Tibial artery (tissue), 4 donors: ENCODE data around the gene DDX1.

Experiments
- DNase-seq, 2 donors: peaks; one replicate each; pipeline ENCODE4 v3.0.0-alpha.2; 2019
- H3K27ac ChIP-seq, 2 donors: fragments of 200-600 bp; sonication (generic) in 1 of 2; 1 replicate in 1 of 2; 2 replicates in 1 of 2; pipeline ENCODE4 v1.5.1; 2018 to 2019; ENCODE audit warnings: mild to moderate bottlenecking in 1 of 2
- H3K27me3 ChIP-seq, 2 donors: fragments of 200-600 bp; sonication (generic) in 1 of 2; one replicate each; pipeline versions ENCODE4 v1.5.1 to v1.6.0; 2016 to 2019
- H3K36me3 ChIP-seq, 3 donors: fragments of 200-600 bp; sonication (generic) in 2 of 3; one replicate each; pipeline ENCODE4 v1.5.1; 2016 to 2019; ENCODE audit warnings: mild to moderate bottlenecking in 2 of 3
- H3K4me1 ChIP-seq, 4 donors: fragments of 200-600 bp; sonication (generic) in 2 of 4; 1 replicate in 3 of 4; 2 replicates in 1 of 4; pipeline ENCODE4 v1.5.1; 2016 to 2019
- H3K4me3 ChIP-seq, 2 donors: fragments of 200-600 bp; sonication (generic) in 1 of 2; 1 replicate in 1 of 2; 2 replicates in 1 of 2; pipeline ENCODE4 v1.5.1; 2018 to 2019; ENCODE audit warnings: mild to moderate bottlenecking in 2 of 2
- H3K9me3 ChIP-seq, 3 donors: fragments of 200-600 bp; sonication (generic) in 1 of 3; one replicate each; pipeline ENCODE4 v1.5.1; 2016 to 2019
- intact Hi-C: fragments of 100-400 bp; cut with DNase I; formaldehyde crosslinking; loops from one replicate; pipeline ENCODE4 v1.15.0; 2023; ENCODE audit warnings: low total_unique reads
- TF ChIP-seq, protein P1 (sequence below), 2 experiments: fragments of 200-600 bp in 1 of 2; fragments of 450-650 bp in 1 of 2; IDR thresholded peaks; one replicate each; pipeline ENCODE4 v1.5.1; 2017 to 2019; ENCODE audit warnings: antibody characterized with exemption in 2 of 2, mild to moderate bottlenecking in 1 of 2, moderate library complexity in 1 of 2

The DDX1 gene

DNA sequence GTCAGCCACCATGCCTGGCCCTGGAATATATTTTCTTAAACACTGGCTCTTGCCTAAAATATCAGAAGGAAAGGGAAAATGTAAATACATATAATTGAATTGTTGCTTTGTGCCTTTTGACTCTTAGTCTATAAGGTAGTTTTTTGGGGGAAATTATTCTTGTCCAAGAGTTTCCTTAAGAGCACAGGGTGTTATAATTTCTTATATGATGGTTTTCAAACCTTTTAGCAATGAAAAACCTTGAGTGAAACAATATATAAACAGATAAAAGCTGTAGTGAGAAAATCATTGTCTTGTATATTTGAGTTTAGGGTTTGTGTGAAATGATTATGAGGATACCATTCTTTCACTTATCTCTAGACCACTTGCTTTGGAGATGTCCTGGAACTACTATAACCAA lies 40.2 kb downstream of the DDX1 start:
- no peak for DNase-seq
- intact Hi-C loops: no loop called here
- Histone ChIP-seq H3K4me1 (peaks cover 0 to 42% (median 7%) of the 10 kb centered on the region in 4 donors), H3K9me3 (no peaks in the 10 kb centered on the region), H3K36me3 (peaks cover 35 to 69% (median 40%) of the 10 kb centered on the region in 3 donors), H3K4me3 (no peak overlapping the region), H3K27ac (peak overlapping the region in 1 of 2 donors; percentile 36), H3K27me3 (no peaks in the 10 kb centered on the region)
- TF ChIP-seq, protein P1, sequence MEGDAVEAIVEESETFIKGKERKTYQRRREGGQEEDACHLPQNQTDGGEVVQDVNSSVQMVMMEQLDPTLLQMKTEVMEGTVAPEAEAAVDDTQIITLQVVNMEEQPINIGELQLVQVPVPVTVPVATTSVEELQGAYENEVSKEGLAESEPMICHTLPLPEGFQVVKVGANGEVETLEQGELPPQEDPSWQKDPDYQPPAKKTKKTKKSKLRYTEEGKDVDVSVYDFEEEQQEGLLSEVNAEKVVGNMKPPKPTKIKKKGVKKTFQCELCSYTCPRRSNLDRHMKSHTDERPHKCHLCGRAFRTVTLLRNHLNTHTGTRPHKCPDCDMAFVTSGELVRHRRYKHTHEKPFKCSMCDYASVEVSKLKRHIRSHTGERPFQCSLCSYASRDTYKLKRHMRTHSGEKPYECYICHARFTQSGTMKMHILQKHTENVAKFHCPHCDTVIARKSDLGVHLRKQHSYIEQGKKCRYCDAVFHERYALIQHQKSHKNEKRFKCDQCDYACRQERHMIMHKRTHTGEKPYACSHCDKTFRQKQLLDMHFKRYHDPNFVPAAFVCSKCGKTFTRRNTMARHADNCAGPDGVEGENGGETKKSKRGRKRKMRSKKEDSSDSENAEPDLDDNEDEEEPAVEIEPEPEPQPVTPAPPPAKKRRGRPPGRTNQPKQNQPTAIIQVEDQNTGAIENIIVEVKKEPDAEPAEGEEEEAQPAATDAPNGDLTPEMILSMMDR (IDR thresholded peaks at IDR 0.05): no peak

DNA sequence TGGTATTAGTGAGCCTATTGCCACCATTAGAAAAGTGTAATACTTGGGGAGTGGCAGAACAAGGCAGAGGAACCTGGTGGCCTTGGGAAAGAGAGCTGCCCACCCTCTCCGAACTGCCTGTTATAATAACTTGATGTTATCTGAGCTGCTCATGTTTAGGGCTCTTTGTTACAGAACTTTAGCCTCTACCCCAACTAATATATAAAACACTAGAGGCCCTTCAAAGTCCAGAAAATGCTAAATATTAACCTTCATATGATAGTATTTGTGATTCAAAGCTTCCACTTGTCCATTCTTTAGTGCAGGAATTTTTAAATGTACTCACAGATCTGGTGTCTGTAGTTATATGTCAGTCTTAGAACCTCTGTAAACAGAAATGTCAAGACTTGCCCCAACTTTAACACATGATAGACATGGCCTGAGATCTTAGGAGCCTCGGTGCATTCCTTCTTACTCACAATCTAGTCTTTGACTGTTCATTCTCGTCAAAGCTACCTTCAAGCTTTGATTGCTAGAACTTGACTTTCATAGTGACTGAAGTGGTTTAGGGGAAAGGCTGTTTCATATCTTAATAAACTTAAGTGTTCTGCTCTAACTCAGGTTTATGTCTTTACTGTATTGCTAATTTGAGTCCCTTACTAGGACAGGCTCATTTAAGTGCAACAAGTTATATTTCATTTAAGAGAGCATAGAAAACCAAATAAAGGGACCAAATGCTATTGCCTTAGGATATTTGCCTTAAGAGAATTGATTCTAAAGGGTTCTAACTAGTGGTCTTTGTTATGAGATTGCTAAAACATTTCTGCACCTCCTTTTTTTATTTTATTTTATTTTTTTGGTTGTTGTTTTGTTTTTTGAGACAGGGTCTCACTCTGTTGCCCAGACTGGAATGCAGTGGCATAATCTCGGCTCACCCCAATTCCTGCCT lies 41.6 kb downstream of the DDX1 start:
- intact Hi-C loops: no loop called here
- TF ChIP-seq, protein P1 (IDR thresholded peaks at IDR 0.05): no peak
- no peaks in the 10 kb centered on the region for H3K9me3 ChIP-seq
- H3K27me3 ChIP-seq: no peaks in the 10 kb centered on the region
- H3K4me1 ChIP-seq: peaks cover 0 to 56% (median 18%) of the 10 kb centered on the region in 4 donors
- DNase-seq: no peak
- no peak overlapping the region for H3K4me3 ChIP-seq
- H3K36me3 ChIP-seq: peaks cover 35 to 55% (median 40%) of the 10 kb centered on the region in 3 donors
- peak overlapping the region in 1 of 2 donors; percentile 42 for H3K27ac ChIP-seq

DNA sequence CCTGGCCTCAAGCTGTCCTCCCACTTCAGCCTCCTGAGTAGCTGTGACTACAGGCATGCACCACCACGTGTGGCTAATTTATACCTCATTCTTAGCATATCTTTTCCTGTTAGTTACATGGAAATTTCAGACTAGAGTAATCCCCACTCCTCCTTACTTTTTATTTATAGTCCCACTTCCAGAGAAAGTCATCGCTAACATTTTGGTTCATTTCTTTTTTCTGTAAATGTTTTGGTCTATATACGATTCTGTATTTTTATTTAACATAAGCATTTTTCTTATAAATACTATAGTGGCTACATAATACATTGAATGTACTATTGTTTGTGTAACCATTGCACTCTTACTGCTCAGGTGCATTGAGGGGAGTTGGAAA lies 42.3 kb downstream of the DDX1 start:
- intact Hi-C loops: no loop called here
- peak overlapping the region in 1 of 2 donors; percentile 42 for H3K27ac ChIP-seq
- no peaks in the 10 kb centered on the region for H3K27me3 ChIP-seq
- H3K9me3 ChIP-seq: no peaks in the 10 kb centered on the region
- H3K4me1 ChIP-seq: peaks cover 0 to 62% (median 20%) of the 10 kb centered on the region in 4 donors
- TF ChIP-seq, protein P1 (IDR thresholded peaks at IDR 0.05): no peak
- DNase-seq: no peak
- no peak overlapping the region for H3K4me3 ChIP-seq
- peaks cover 35 to 48% (median 40%) of the 10 kb centered on the region in 3 donors for H3K36me3 ChIP-seq

DNA sequence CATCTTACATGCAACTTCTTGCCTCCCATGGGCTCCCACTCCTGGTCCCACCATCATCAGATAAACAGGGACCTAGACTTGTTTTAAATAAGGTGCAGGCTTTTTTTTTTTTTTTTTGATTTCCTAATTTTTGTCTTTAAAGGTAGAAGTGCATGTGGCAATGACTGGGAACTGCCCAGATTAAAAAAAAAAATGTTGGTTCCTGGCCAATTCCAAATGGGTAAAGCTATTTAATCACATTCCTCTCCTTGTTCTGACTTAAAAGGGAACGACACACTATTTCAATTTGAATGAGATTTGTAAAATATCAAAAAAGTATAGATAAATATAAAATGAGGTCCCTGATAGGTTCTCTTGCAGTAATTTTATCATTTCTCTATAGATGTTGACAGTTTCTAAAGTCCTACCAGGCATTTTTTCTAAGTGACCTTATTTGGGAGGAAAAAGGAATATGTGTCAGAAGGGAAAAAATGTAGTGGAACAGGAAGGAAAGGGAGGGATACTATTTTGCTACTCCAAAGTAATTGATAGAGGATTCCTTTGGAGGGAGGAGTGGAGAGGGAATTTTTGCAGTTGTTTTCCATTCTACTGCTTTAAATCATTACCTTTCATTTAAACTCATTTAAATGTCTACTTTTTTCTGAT lies 43.3 kb downstream of the DDX1 start:
- Histone ChIP-seq H3K36me3 (peaks cover 28 to 38% (median 36%) of the 10 kb centered on the region in 3 donors), H3K27me3 (no peaks in the 10 kb centered on the region), H3K27ac (peak overlapping the region; percentile 2 to 42), H3K9me3 (no peaks in the 10 kb centered on the region), H3K4me3 (no peak overlapping the region), H3K4me1 (peaks cover 0 to 72% (median 29%) of the 10 kb centered on the region in 4 donors)
- no peak for DNase-seq
- TF ChIP-seq, protein P1 (IDR thresholded peaks at IDR 0.05): no peak
- intact Hi-C loops: loop anchor here (5.0 kb wide), 1 partner anchor 972 kb away; no protein-coding TSS in a partner anchor

DNA sequence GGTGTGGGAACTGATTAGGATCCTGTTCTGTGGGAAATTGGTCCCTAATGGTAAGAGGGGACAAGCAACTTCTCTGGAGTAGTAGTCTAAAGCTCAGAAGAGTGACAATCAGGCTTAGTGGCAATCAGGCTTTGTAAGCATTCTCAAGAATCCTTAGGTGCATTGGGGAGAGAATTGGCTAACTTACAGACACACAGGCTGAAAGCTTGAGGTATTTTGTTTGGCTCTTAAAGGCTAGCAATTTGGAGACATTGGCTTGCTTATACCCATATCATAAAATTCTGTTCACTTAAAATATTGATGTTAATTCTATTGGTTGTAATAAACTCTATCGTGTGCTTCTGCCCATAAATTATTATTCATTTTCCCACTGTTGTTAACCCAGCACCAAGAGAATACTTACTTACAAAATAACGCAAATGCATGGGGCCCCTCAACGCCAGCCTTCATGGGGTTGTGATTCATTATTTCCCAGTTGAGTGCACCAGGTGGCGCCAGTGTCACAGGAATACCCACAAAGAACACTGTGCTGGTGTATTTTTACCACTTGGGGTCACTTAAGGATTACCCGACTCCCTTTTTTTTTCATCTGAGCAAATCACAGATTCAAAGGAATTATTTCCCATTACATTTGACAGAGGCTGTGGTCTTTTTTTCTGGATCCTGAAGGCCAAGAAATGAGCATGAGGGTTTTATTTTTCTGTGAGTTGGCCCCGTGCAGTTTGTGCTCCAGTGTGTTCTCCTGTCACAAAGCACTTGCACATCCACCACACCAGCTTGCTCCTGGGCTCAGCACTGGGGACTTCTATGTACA lies 45.5 kb downstream of the DDX1 start:
- peaks cover 9 to 19% (median 18%) of the 10 kb centered on the region in 3 donors for H3K36me3 ChIP-seq
- no peaks in the 10 kb centered on the region for H3K9me3 ChIP-seq
- peak overlapping the region in 1 of 2 donors; percentile 42 for H3K27ac ChIP-seq
- H3K4me1 ChIP-seq: peaks cover 0 to 69% (median 31%) of the 10 kb centered on the region in 4 donors
- intact Hi-C loops: loop anchor here (5.0 kb wide), 1 partner anchor 970 kb away; no protein-coding TSS in a partner anchor
- H3K27me3 ChIP-seq: no peaks in the 10 kb centered on the region
- H3K4me3 ChIP-seq: no peak overlapping the region
- DNase-seq: peak; percentile 75 to 83
- TF ChIP-seq, protein P1 (IDR thresholded peaks at IDR 0.05): peak; percentile 80 to 95
